Measurements from ENCODE around the gene CD34. TPM values are rescaled to one million over a fixed set of nuclear protein-coding genes. Genes with fewer than 3 reads are reported as not detected.

CD34 gene
- total RNA-seq, 4 donors from 2014 or later = 39.2 to 135 (median 81.2) TPM

GRCh38 chr1:207835958-207836357 is 75.0 kb downstream of the CD34 start:
- H3K4me1 ChIP-seq = peaks cover 11 to 16% of the 10 kb centered on the region in 2 donors
- H3K27me3 ChIP-seq = no peaks in the 10 kb centered on the region
- no peak for DNase-seq
- no peak overlapping the region for H3K4me3 ChIP-seq
- intact Hi-C loops (cut with DNase I; ENCODE audit: low total_unique reads) = no loop called here
- H3K36me3 ChIP-seq = no peaks in the 10 kb centered on the region
- TF ChIP-seq POLR2A (IDR thresholded peaks at IDR 0.05) = no peak
- no peak for TF ChIP-seq CTCF (IDR thresholded peaks at IDR 0.05)
- H3K27ac ChIP-seq = peak overlapping the region in 1 of 2 donors; percentile 15
- H3K9me3 ChIP-seq = no peaks in the 10 kb centered on the region

DNA sequence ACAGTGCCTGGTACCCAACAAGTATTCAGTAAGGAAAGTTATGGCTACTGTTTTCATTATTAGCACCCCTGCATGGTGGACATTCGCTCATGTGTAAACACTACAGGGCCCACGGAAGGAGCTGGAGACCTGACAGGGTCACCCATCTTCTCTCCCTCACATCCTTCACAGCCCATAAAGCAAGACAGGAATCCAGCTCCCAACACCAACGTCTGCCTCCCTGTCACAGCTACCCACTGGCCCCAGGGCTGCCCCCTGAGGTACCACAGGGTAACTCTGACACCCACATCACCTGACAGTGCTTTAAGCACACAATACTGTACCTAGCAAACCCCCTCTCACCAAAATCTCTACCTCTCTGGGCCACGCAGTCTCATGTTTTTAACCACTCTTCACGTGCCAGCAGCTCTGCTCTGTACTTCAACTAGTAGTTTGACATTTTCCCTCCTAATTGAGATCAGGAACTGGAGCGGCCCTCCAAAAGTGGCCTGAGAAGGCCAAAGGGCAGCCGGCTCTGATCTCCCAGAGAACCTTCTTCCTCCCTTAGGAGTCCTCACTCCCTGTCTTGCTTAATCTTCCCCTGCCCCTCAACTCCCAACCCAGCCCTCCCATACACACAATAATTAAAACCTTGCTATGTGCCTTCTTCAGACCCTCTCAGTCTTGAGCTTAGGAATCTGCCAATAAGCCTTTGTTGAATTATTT is 76.8 kb downstream of the CD34 start:
- Histone ChIP-seq H3K4me1 (peaks cover 12 to 15% of the 10 kb centered on the region in 2 donors), H3K27me3 (no peaks in the 10 kb centered on the region), H3K9me3 (no peaks in the 10 kb centered on the region), H3K36me3 (no peaks in the 10 kb centered on the region), H3K4me3 (no peak overlapping the region), H3K27ac (peak overlapping the region in 1 of 2 donors; percentile 66)
- DNase-seq = no peak
- intact Hi-C loops (cut with DNase I; ENCODE audit: low total_unique reads) = no loop called here
- TF ChIP-seq CTCF (IDR thresholded peaks at IDR 0.05) (no peak), POLR2A (IDR thresholded peaks at IDR 0.05) (no peak)

- no peak for DNase-seq
- H3K4me3 ChIP-seq = no peak overlapping the region
- intact Hi-C loops (cut with DNase I; ENCODE audit: low total_unique reads) = no loop called here
- no peaks in the 10 kb centered on the region for H3K9me3 ChIP-seq
- no peaks in the 10 kb centered on the region for H3K36me3 ChIP-seq
- peak overlapping the region; percentile 60 to 66 for H3K27ac ChIP-seq
- peaks cover 15 to 17% of the 10 kb centered on the region in 2 donors for H3K4me1 ChIP-seq
- no peaks in the 10 kb centered on the region for H3K27me3 ChIP-seq
- TF ChIP-seq POLR2A (IDR thresholded peaks at IDR 0.05) = no peak
- TF ChIP-seq CTCF (IDR thresholded peaks at IDR 0.05) = no peak
Observed at GRCh38 chr1:207833381-207833780, 77.5 kb downstream of the CD34 start.

GRCh38 chr1:207832796-207833195 is 78.1 kb downstream of the CD34 start:
- Histone ChIP-seq H3K36me3 (no peaks in the 10 kb centered on the region), H3K27me3 (no peaks in the 10 kb centered on the region), H3K4me3 (no peak overlapping the region), H3K4me1 (peaks cover 15% of the 10 kb centered on the region in 2 donors), H3K9me3 (no peaks in the 10 kb centered on the region), H3K27ac (peak overlapping the region; percentile 60 to 66)
- TF ChIP-seq POLR2A (IDR thresholded peaks at IDR 0.05) (no peak), CTCF (IDR thresholded peaks at IDR 0.05) (no peak)
- intact Hi-C loops (cut with DNase I; ENCODE audit: low total_unique reads) = no loop called here
- no peak for DNase-seq

DNA sequence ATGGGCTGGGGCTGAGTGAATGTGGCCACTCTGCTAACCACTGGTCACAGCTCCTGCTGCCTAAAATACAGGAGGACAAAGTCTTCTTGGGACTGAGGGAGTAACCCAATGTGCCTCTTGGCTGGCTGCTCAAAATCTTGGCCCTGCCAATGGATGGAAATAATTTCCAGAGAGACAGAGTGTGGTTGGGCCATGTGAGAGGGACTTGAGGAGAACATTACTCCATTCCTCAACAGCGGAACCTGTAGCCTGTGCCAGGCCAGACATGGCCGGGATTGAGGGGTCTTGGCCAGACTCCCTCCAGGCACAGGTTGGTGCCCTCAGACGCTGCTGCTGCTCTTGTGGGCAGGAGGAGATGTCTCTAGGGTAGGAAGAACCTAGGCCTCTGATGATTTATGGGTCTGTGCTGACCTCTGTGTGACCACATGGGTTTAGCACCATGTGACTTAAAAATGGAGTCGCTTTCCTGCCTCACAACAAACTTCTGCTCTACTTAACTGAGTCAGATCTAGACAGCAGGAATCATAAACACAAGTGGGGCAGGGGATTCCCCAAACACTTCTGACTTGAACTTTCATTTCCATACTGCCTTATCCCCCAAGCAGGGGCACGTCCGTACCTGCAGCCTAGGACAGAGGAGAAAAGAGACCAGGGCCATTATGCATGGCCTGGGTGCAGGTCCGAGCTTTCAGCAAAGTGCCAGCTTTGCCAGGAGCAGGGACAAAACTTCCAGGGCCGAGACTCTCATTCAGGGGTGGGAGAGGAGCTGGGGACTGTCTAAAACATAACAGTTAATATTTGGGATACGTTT is 79.2 kb downstream of the CD34 start:
- H3K4me1 ChIP-seq = peaks cover 15 to 21% of the 10 kb centered on the region in 2 donors
- TF ChIP-seq CTCF (IDR thresholded peaks at IDR 0.05) (no peak), POLR2A (IDR thresholded peaks at IDR 0.05) (no peak)
- DNase-seq = no peak
- no peak overlapping the region for H3K4me3 ChIP-seq
- H3K27ac ChIP-seq = peak overlapping the region; percentile 60 to 66
- H3K36me3 ChIP-seq = no peaks in the 10 kb centered on the region
- intact Hi-C loops (cut with DNase I; ENCODE audit: low total_unique reads) = no loop called here
- no peaks in the 10 kb centered on the region for H3K27me3 ChIP-seq
- no peaks in the 10 kb centered on the region for H3K9me3 ChIP-seq

Data from uterus (tissue), 4 donors.